HG03442 (cell line): ENCODE results near the gene ARHGEF6.
"Not testable (repeated sequence)": the region's sequence is repeated elsewhere in the genome, so short reads cannot be mapped to it uniquely, and the experiment has no call there.

ENCODE experiments used
- ATAC-seq: cut with Tn5 transposase; IDR thresholded peaks from one replicate; pipeline ENCODE4 v1.9.1; 2021; ENCODE audit warnings: mild to moderate bottlenecking, moderate library complexity; ENCODE audit not compliant: unreplicated experiment

Gene ARHGEF6

GRCh38 chrX:136784231-136784630, 3.5 kb upstream of the ARHGEF6 start:
- no peak for ATAC-seq

GRCh38 chrX:136783159-136783558, 2.4 kb upstream of the ARHGEF6 start:
- no peak for ATAC-seq

GRCh38 chrX:136781180-136781797, 557 bp upstream of the ARHGEF6 start:
- no peak for ATAC-seq

- no peak for ATAC-seq
Measured at GRCh38 chrX:136780241-136780640, 491 bp downstream of the ARHGEF6 start.

- ATAC-seq, result no peak
Measured at GRCh38 chrX:136779346-136779781, 1.4 kb downstream of the ARHGEF6 start.

- ATAC-seq, result no peak
Measured at GRCh38 chrX:136778916-136779315, 1.8 kb downstream of the ARHGEF6 start.

GRCh38 chrX:136778020-136778419, 2.7 kb downstream of the ARHGEF6 start:
- no peak for ATAC-seq

GRCh38 chrX:136773648-136774047, 7.1 kb downstream of the ARHGEF6 start:
- ATAC-seq, result no peak

GRCh38 chrX:136771869-136772268, 8.9 kb downstream of the ARHGEF6 start:
- ATAC-seq, result not testable (repeated sequence)

- ATAC-seq, result peak; percentile 37
Measured at GRCh38 chrX:136768469-136769084, 12.2 kb downstream of the ARHGEF6 start.

- peak; percentile 64 for ATAC-seq
Measured at GRCh38 chrX:136767104-136767941, 13.4 kb downstream of the ARHGEF6 start.

GRCh38 chrX:136766785-136767103, 14.0 kb downstream of the ARHGEF6 start:
- ATAC-seq, result no peak

GRCh38 chrX:136765821-136766356, 14.8 kb downstream of the ARHGEF6 start:
- no peak for ATAC-seq

- ATAC-seq, result no peak
Measured at GRCh38 chrX:136764206-136764605, 16.5 kb downstream of the ARHGEF6 start.

GRCh38 chrX:136762820-136763452, 17.8 kb downstream of the ARHGEF6 start:
- ATAC-seq, result no peak

GRCh38 chrX:136761421-136761820, 19.3 kb downstream of the ARHGEF6 start:
- ATAC-seq, result no peak

- ATAC-seq, result peak; percentile 63
Measured at GRCh38 chrX:136759968-136760367, 20.8 kb downstream of the ARHGEF6 start.

- ATAC-seq, result no peak
Measured at GRCh38 chrX:136755411-136755810, 25.3 kb downstream of the ARHGEF6 start.

- no peak for ATAC-seq
Measured at GRCh38 chrX:136754651-136755050, 26.1 kb downstream of the ARHGEF6 start.

- ATAC-seq, result no peak
Measured at GRCh38 chrX:136752796-136753195, 27.9 kb downstream of the ARHGEF6 start.

- ATAC-seq, result no peak
Measured at GRCh38 chrX:136752346-136752745, 28.4 kb downstream of the ARHGEF6 start.
